ENCODE data around the gene SLC16A3. TPM values are rescaled to one million over a fixed set of nuclear protein-coding genes. Genes with fewer than 3 reads are reported as not detected.
A peak's percentile ranks its signal among the peaks of the same experiment; 100 is the strongest.

The SLC16A3 gene
- total and polyA plus RNA-seq, 4 donors = 1.1 to 10.5 (median 8.8) TPM

GRCh38 chr17:82230609-82231311 is 1.9 kb downstream of the SLC16A3 start:
- Histone ChIP-seq H3K9me3 (ENCODE audit: control insufficient read depth in 4 of 4, low read length in 3 of 4) (no peaks in the 10 kb centered on the region), H3K4me3 (ENCODE audit: low read depth in 1 of 3, low read length in 3 of 3) (peak overlapping the region in 1 of 3 donors; percentile 57), H3K4me1 (ENCODE audit: control insufficient read depth in 4 of 4, insufficient read depth in 4 of 4, low read length in 3 of 4) (peaks cover 3 to 28% (median 12%) of the 10 kb centered on the region in 4 donors), H3K36me3 (ENCODE audit: control insufficient read depth in 4 of 4, insufficient read depth in 3 of 4, low read depth in 1 of 4, low read length in 3 of 4) (no peaks in the 10 kb centered on the region), H3K27ac (ENCODE audit: low read depth in 1 of 2, low read length in 2 of 2) (peak overlapping the region; percentile 72 to 78), H3K27me3 (ENCODE audit: control insufficient read depth in 4 of 4, insufficient read depth in 4 of 4, low read length in 3 of 4) (no peaks in the 10 kb centered on the region), H3K9ac (ENCODE audit: low read depth in 1 of 2, low read length in 2 of 2) (peak overlapping the region in 1 of 2 donors; percentile 59)
- 12% methylated on average over 76 of the region's 76 CpGs for WGBS
- no peak for TF ChIP-seq RXRA (IDR thresholded peaks at IDR 0.05)
- TF ChIP-seq RAD21 (IDR thresholded peaks at IDR 0.05) = peak in 1 of 2 donors; percentile 45
- TF ChIP-seq HNF4A (conservative IDR thresholded peaks at IDR 0.05) = peak; percentile 43 to 55
- no peak for TF ChIP-seq REST (IDR thresholded peaks at IDR 0.05)
- peak; percentile 16 for TF ChIP-seq SP1 (IDR thresholded peaks at IDR 0.05)
- peak; percentile 9 for TF ChIP-seq HNF4G (IDR thresholded peaks at IDR 0.05)
- TF ChIP-seq CTCF (IDR thresholded peaks at IDR 0.05; ENCODE audit: low read depth, low read length, missing input control) = peak; percentile 62
- DNase-seq (ENCODE audit: low spot score) = peak; percentile 77

- H3K4me1 ChIP-seq (ENCODE audit: control insufficient read depth in 4 of 4, insufficient read depth in 4 of 4, low read length in 3 of 4) = peaks cover 8 to 33% (median 16%) of the 10 kb centered on the region in 4 donors
- no peak for TF ChIP-seq SP1 (IDR thresholded peaks at IDR 0.05)
- no peak for TF ChIP-seq FOXA1 (IDR thresholded peaks at IDR 0.05)
- no peak for TF ChIP-seq REST (IDR thresholded peaks at IDR 0.05)
- TF ChIP-seq YY1 (IDR thresholded peaks at IDR 0.05) = no peak
- no peak for TF ChIP-seq JUND (IDR thresholded peaks at IDR 0.05)
- no peak for TF ChIP-seq FOXA2 (IDR thresholded peaks at IDR 0.05)
- TF ChIP-seq CTCF (IDR thresholded peaks at IDR 0.05; ENCODE audit: low read depth, low read length, missing input control) = no peak
- TF ChIP-seq HNF4A (conservative IDR thresholded peaks at IDR 0.05) = no peak
- no peak for TF ChIP-seq HNF4G (IDR thresholded peaks at IDR 0.05)
- no peak for TF ChIP-seq MAX (IDR thresholded peaks at IDR 0.05)
- no peak for TF ChIP-seq EGR1 (IDR thresholded peaks at IDR 0.05; ENCODE audit: low read depth in 2 of 2)
- TF ChIP-seq RAD21 (IDR thresholded peaks at IDR 0.05) = no peak
- no peak for TF ChIP-seq GABPA (IDR thresholded peaks at IDR 0.05 in 1 of 2, conservative IDR thresholded peaks at IDR 0.05 in 1 of 2)
- no peak for TF ChIP-seq NR2F2 (IDR thresholded peaks at IDR 0.05)
- TF ChIP-seq TAF1 (conservative IDR thresholded peaks at IDR 0.05) = no peak
- TF ChIP-seq ZBTB33 (IDR thresholded peaks at IDR 0.05) = no peak
- TF ChIP-seq ATF3 (IDR thresholded peaks at IDR 0.05) = no peak
Measured at GRCh38 chr17:82231312-82231561, 2.4 kb downstream of the SLC16A3 start.

More at GRCh38 chr17:82231312-82231561, 2.4 kb downstream of the SLC16A3 start:
- Histone ChIP-seq H3K27me3 (ENCODE audit: control insufficient read depth in 4 of 4, insufficient read depth in 4 of 4, low read length in 3 of 4) (no peaks in the 10 kb centered on the region), H3K9ac (ENCODE audit: low read depth in 1 of 2, low read length in 2 of 2) (peak overlapping the region in 1 of 2 donors; percentile 21), H3K4me3 (ENCODE audit: low read depth in 1 of 3, low read length in 3 of 3) (peak overlapping the region in 1 of 3 donors; percentile 57), H3K27ac (ENCODE audit: low read depth in 1 of 2, low read length in 2 of 2) (peak overlapping the region; percentile 72 to 78), H3K36me3 (ENCODE audit: control insufficient read depth in 4 of 4, insufficient read depth in 3 of 4, low read depth in 1 of 4, low read length in 3 of 4) (no peaks in the 10 kb centered on the region), H3K9me3 (ENCODE audit: control insufficient read depth in 4 of 4, low read length in 3 of 4) (no peaks in the 10 kb centered on the region)
- no peak for DNase-seq (ENCODE audit: low spot score)
- 3% methylated on average over 18 of the region's 18 CpGs for WGBS
